Measurements from ENCODE around the gene CTU2.

Gene CTU2

GRCh38 chr16:88761830-88762229 is 55.5 kb downstream of the CTU2 start:
- TF ChIP-seq CTCF (IDR thresholded peaks at IDR 0.05) = no peak

GRCh38 chr16:88762258-88762870 is 56.1 kb downstream of the CTU2 start:
- no peak for TF ChIP-seq CTCF (IDR thresholded peaks at IDR 0.05)

GRCh38 chr16:88762941-88763340 is 56.6 kb downstream of the CTU2 start:
- TF ChIP-seq CTCF (IDR thresholded peaks at IDR 0.05) = no peak

- no peak for TF ChIP-seq CTCF (IDR thresholded peaks at IDR 0.05)
Observed at GRCh38 chr16:88763502-88764053, 57.3 kb downstream of the CTU2 start.

GRCh38 chr16:88764080-88764479 is 57.8 kb downstream of the CTU2 start:
- TF ChIP-seq CTCF (IDR thresholded peaks at IDR 0.05) = no peak

GRCh38 chr16:88764913-88765349 is 58.6 kb downstream of the CTU2 start:
- TF ChIP-seq CTCF (IDR thresholded peaks at IDR 0.05) = no peak
